Measurements from ENCODE around the gene FAM3B.

The FAM3B gene

GRCh38 chr21:41398251-41398650 lies 81.7 kb downstream of the FAM3B start:
- ATAC-seq = no peak

GRCh38 chr21:41398831-41399230 lies 82.2 kb downstream of the FAM3B start:
- ATAC-seq = no peak

GRCh38 chr21:41399246-41399800 lies 82.7 kb downstream of the FAM3B start:
- no peak for ATAC-seq

GRCh38 chr21:41402231-41402630 lies 85.6 kb downstream of the FAM3B start:
- no peak for ATAC-seq

GRCh38 chr21:41402796-41403195 lies 86.2 kb downstream of the FAM3B start:
- ATAC-seq = no peak

DNA sequence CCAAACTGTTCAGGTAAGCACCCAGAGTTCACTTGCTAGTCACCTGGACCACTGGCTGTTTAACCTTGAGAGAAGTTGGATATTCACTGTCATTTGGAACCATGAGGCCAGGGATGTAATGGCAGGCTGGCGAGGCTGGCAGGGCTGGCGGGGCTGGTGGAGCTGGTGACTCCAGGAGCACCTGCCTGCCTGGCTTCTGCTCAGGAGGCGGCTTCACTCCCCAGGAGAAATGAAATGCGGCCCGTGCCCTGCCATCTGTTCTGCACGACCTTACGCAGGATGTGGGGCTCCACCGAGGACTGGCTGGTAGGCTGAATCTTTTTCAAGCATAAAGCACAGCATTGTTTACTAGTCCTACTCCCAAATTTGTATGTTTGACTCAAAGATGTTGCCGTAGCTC lies 86.7 kb downstream of the FAM3B start:
- no peak for ATAC-seq

DNA sequence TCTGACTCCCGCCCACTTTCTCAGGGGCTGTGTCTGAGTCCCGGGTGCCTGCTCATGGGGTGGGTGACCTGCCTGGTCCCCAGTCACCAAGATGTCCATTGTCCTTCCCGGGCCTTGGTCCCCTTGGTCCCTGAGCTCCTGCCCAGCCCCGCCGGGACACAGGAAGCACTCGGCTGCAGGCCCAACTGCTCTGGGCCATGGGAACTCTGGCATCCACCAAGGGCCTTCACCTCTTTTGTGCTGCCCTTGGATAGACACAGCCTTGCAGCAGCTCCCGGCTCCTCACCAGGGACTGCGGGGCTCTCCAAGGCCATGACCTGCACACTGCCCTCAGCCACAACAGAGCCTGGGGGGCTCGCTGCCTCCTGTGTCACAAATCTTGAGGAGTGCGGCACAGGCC lies 87.4 kb downstream of the FAM3B start:
- no peak for ATAC-seq

GRCh38 chr21:41405321-41405720 lies 88.7 kb downstream of the FAM3B start:
- ATAC-seq = no peak

DNA sequence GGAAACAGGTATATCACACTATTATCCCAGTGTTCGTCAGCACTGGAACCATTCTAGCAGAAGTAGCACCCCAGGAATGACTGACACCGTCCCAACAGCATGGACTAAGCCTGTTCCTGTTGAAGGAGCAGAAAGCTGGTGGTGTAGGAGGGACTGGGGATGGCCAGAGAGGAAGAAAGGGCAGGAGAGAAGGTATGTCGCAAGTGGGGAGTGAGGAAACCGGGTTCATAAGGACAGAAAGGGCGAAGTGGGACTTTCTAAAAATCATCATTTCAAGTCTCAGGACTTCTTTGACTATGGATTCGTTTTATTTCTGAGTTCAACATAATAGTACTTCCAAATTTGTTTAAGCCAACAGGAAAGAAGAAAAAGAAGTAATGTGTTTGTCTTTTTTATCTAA lies 89.7 kb downstream of the FAM3B start:
- no peak for ATAC-seq
